ENCODE measurements around the gene CLN5. TPM values are rescaled to one million over a fixed set of nuclear protein-coding genes. Genes with fewer than 3 reads are reported as not detected.
A peak's percentile ranks its signal among the peaks of the same experiment; 100 is the strongest.

The CLN5 gene
- total and polyA plus RNA-seq, 2 donors from 2014 or later, result 59.5 to 80.8 TPM

DNA sequence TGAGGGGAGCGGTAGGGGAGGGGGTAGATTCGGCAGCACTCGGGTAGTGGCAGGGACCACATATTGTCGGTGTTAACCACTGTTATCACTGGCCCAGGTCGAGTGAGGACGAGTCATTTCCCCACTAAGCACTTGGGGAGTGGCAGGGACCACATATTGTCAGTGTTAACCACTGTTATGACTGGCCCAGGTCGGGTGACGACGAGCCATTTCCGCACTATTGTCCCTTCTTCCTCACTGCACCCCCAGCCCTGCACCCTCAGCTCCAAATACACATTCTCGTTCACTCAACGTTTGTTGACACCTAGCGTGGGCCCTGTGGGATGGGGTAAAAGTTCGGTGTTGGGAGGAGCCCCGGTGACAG, 467 bp upstream of the CLN5 start:
- TF ChIP-seq, protein P1, sequence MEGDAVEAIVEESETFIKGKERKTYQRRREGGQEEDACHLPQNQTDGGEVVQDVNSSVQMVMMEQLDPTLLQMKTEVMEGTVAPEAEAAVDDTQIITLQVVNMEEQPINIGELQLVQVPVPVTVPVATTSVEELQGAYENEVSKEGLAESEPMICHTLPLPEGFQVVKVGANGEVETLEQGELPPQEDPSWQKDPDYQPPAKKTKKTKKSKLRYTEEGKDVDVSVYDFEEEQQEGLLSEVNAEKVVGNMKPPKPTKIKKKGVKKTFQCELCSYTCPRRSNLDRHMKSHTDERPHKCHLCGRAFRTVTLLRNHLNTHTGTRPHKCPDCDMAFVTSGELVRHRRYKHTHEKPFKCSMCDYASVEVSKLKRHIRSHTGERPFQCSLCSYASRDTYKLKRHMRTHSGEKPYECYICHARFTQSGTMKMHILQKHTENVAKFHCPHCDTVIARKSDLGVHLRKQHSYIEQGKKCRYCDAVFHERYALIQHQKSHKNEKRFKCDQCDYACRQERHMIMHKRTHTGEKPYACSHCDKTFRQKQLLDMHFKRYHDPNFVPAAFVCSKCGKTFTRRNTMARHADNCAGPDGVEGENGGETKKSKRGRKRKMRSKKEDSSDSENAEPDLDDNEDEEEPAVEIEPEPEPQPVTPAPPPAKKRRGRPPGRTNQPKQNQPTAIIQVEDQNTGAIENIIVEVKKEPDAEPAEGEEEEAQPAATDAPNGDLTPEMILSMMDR (IDR thresholded peaks at IDR 0.05; ENCODE audit: borderline replicate concordance, extremely low read depth, insufficient read depth), result no peak
- Histone ChIP-seq H3K4me1 (ENCODE audit: control insufficient read depth in 2 of 3, insufficient read depth in 2 of 3, low read depth in 1 of 3, low read length in 3 of 3) (peaks cover 0 to 8% (median 2%) of the 10 kb centered on the region in 3 donors), H3K4me3 (ENCODE audit: low read length in 3 of 3) (peak overlapping the region; percentile 51 to 96 (median 94)), H3K9ac (ENCODE audit: low read length in 3 of 3) (peak overlapping the region; percentile 7 to 63 (median 39)), H3K27ac (ENCODE audit: low read depth in 2 of 2, low read length in 2 of 2) (peak overlapping the region; percentile 89 to 94), H3K9me3 (ENCODE audit: control insufficient read depth in 2 of 3, insufficient read depth in 1 of 3, low read length in 3 of 3) (no peaks in the 10 kb centered on the region), H3K36me3 (ENCODE audit: control insufficient read depth in 2 of 3, insufficient read depth in 3 of 3, low read length in 3 of 3) (peaks cover 0 to 2% (median 0%) of the 10 kb centered on the region in 3 donors), H3K27me3 (ENCODE audit: control insufficient read depth, insufficient read depth, low read length) (no peaks in the 10 kb centered on the region)
- DNase-seq, result peak in 2 of 5 donors; percentile 23 to 79
- no peak for FAIRE-seq
- intact Hi-C loops (cut with DNase I), result no loop called here

DNA sequence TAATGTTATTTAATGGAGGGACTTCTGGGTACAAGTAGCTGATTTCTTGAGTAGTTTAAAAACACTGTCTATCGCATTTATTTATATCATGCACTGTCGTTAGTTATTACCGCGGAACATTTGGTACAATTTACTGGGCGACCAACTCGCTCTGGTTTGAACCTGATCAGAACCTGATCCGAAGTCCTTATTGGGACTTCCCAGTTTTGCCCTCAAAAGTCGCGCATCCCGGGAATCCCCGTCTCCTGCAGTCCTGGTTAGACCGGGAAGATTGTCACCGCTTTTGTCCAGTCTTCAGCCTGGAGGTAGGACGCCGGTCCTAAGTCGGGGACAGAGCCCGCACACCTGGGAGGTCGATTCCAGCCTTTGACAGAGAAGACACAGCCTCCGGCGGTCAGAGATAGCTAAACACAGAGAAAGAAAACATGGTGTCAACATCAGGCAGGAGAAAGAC, 694 bp downstream of the CLN5 start:
- intact Hi-C loops (cut with DNase I), result no loop called here
- Histone ChIP-seq H3K27ac (ENCODE audit: low read depth in 2 of 2, low read length in 2 of 2) (peak overlapping the region; percentile 89 to 94), H3K27me3 (ENCODE audit: control insufficient read depth, insufficient read depth, low read length) (no peaks in the 10 kb centered on the region), H3K4me3 (ENCODE audit: low read length in 3 of 3) (peak overlapping the region; percentile 93 to 96 (median 94)), H3K9ac (ENCODE audit: low read length in 3 of 3) (peak overlapping the region; percentile 90 to 96 (median 93)), H3K4me1 (ENCODE audit: control insufficient read depth in 2 of 3, insufficient read depth in 2 of 3, low read depth in 1 of 3, low read length in 3 of 3) (peaks cover 0 to 8% (median 2%) of the 10 kb centered on the region in 3 donors), H3K36me3 (ENCODE audit: control insufficient read depth in 2 of 3, insufficient read depth in 3 of 3, low read length in 3 of 3) (peaks cover 0 to 2% (median 0%) of the 10 kb centered on the region in 3 donors), H3K9me3 (ENCODE audit: control insufficient read depth in 2 of 3, insufficient read depth in 1 of 3, low read length in 3 of 3) (no peaks in the 10 kb centered on the region)
- TF ChIP-seq, protein P1 (IDR thresholded peaks at IDR 0.05; ENCODE audit: borderline replicate concordance, extremely low read depth, insufficient read depth), result no peak
- FAIRE-seq (no peak), DNase-seq (peak in 4 of 5 donors; percentile 38 to 71 (median 56))

DNA sequence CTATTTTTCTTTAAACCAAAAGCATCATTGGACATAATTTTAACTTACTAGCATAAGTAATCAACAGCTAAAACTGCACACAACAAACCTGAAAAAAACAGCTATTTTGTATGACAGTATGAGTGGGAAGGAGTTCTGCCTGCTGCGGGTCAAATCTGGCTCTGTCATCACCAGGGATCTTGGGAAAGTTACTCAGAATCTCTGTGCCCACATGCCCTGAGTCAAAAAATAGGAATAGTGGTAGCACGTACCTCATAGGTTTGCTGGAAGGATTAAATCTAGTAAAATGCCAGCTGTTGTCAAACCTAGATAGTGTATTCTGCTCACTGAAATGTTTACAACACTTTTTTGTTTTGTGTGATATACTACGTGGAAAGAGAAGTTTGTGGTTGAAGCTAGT, 1.1 kb downstream of the CLN5 start:
- Histone ChIP-seq H3K27ac (ENCODE audit: low read depth in 2 of 2, low read length in 2 of 2) (peak overlapping the region; percentile 89 to 94), H3K9ac (ENCODE audit: low read length in 3 of 3) (peak overlapping the region in 2 of 3 donors; percentile 90 to 96), H3K27me3 (ENCODE audit: control insufficient read depth, insufficient read depth, low read length) (no peaks in the 10 kb centered on the region), H3K4me3 (ENCODE audit: low read length in 3 of 3) (peak overlapping the region; percentile 93 to 96 (median 94)), H3K36me3 (ENCODE audit: control insufficient read depth in 2 of 3, insufficient read depth in 3 of 3, low read length in 3 of 3) (peaks cover 0 to 3% (median 2%) of the 10 kb centered on the region in 3 donors), H3K4me1 (ENCODE audit: control insufficient read depth in 2 of 3, insufficient read depth in 2 of 3, low read depth in 1 of 3, low read length in 3 of 3) (peaks cover 0 to 8% (median 2%) of the 10 kb centered on the region in 3 donors), H3K9me3 (ENCODE audit: control insufficient read depth in 2 of 3, insufficient read depth in 1 of 3, low read length in 3 of 3) (no peaks in the 10 kb centered on the region)
- DNase-seq (no peak), FAIRE-seq (no peak)
- intact Hi-C loops (cut with DNase I), result no loop called here
- TF ChIP-seq, protein P1 (IDR thresholded peaks at IDR 0.05; ENCODE audit: borderline replicate concordance, extremely low read depth, insufficient read depth), result no peak
